ENCODE measurements around the gene CCDC12. TPM values are rescaled to one million over a fixed set of nuclear protein-coding genes. Genes with fewer than 3 reads are reported as not detected.

The CCDC12 gene
- polyA plus RNA-seq, 1 of the 3 experiments (the other 2 are of a cell fraction), result 105 TPM

GRCh38 chr3:47015151-47015550 lies 38.6 kb upstream of the CCDC12 start:
- Histone ChIP-seq H3K4me1 (ENCODE audit: control insufficient read depth in 1 of 2, insufficient read depth in 2 of 2, low read depth in 1 of 2, low read length in 1 of 2) (peaks cover 0 to 15% of the 10 kb centered on the region in 2 experiments; a peak in 2 of 4 replicates), H3F3A (replicated peaks; ENCODE audit: insufficient read depth) (peaks cover 20% of the 10 kb centered on the region), H3K9me2 (no peaks in the 10 kb centered on the region), H3K27me3 (ENCODE audit: insufficient read depth) (no peaks in the 10 kb centered on the region), H2AFZ (ENCODE audit: low read depth) (no peak overlapping the region), H3K79me2 (ENCODE audit: insufficient read depth) (peaks cover 5% of the 10 kb centered on the region; the same call in 1 of the 2 replicates), H3K9ac (no peak overlapping the region), H3K4me3 (ENCODE audit: low read depth in 2 of 2, low read length in 1 of 2) (no peak overlapping the region), H3K9me3 (no peaks in the 10 kb centered on the region), H4K20me1 (ENCODE audit: insufficient read depth) (no peaks in the 10 kb centered on the region), H3K4me2 (no peak overlapping the region), H3K36me3 (replicated peaks in 1 of 2; ENCODE audit: control insufficient read depth in 1 of 2, insufficient read depth in 2 of 2, low read length in 1 of 2) (peaks cover 4 to 45% of the 10 kb centered on the region in 2 experiments), H3K27ac (ENCODE audit: low read depth in 2 of 2, low read length in 1 of 2) (no peak overlapping the region)
- CTCF ChIA-PET, result no interaction called here
- no peak for DNase-seq
- POLR2A ChIA-PET, result no interaction called here
- no peak for TF ChIP-seq EP300 (IDR thresholded peaks at IDR 0.05; ENCODE audit: borderline replicate concordance in 1 of 2, low read depth in 1 of 2, low read length in 1 of 2)
- TF ChIP-seq NRF1 (IDR thresholded peaks at IDR 0.05; ENCODE audit: low read depth, low read length), result no peak
- no peak for TF ChIP-seq SMC3 (IDR thresholded peaks at IDR 0.05; ENCODE audit: low read depth, low read length)
- TF ChIP-seq EZH2phosphoT487 (IDR thresholded peaks at IDR 0.05; ENCODE audit: borderline replicate concordance, low read depth), result no peak
- TF ChIP-seq GATA2 (CRISPR knock-in tag; IDR thresholded peaks at IDR 0.05), result no peak
- no peak for TF ChIP-seq NFIC (IDR thresholded peaks at IDR 0.05; ENCODE audit: borderline replicate concordance)
- no peak for TF ChIP-seq USF1 (IDR thresholded peaks at IDR 0.05; ENCODE audit: borderline replicate concordance, low read depth)
- no peak for TF ChIP-seq IRF3 (IDR thresholded peaks at IDR 0.05; ENCODE audit: low read depth, low read length)
- no peak for TF ChIP-seq FOXM1 (IDR thresholded peaks at IDR 0.05; ENCODE audit: low read depth)
- TF ChIP-seq SIN3A (IDR thresholded peaks at IDR 0.05; ENCODE audit: borderline replicate concordance, low read depth, low read length), result no peak
- no peak for TF ChIP-seq CHD2 (IDR thresholded peaks at IDR 0.05; ENCODE audit: low read length, partially characterized antibody)
- no peak for TF ChIP-seq CTCF (IDR thresholded peaks at IDR 0.05)

GRCh38 chr3:47014036-47014435 lies 37.5 kb upstream of the CCDC12 start:
- Histone ChIP-seq H4K20me1 (ENCODE audit: insufficient read depth) (no peaks in the 10 kb centered on the region), H3K4me1 (ENCODE audit: control insufficient read depth in 1 of 2, insufficient read depth in 2 of 2, low read depth in 1 of 2, low read length in 1 of 2) (peaks cover 6 to 15% of the 10 kb centered on the region in 2 experiments; a peak in 3 of 4 replicates), H2AFZ (ENCODE audit: low read depth) (no peak overlapping the region), H3K36me3 (replicated peaks in 1 of 2; ENCODE audit: control insufficient read depth in 1 of 2, insufficient read depth in 2 of 2, low read length in 1 of 2) (peaks cover 4 to 36% of the 10 kb centered on the region in 2 experiments), H3K27ac (ENCODE audit: low read depth in 2 of 2, low read length in 1 of 2) (no peak overlapping the region), H3K9me2 (no peaks in the 10 kb centered on the region), H3K79me2 (ENCODE audit: insufficient read depth) (no peaks in the 10 kb centered on the region), H3K27me3 (ENCODE audit: insufficient read depth) (no peaks in the 10 kb centered on the region), H3K9me3 (no peaks in the 10 kb centered on the region), H3K4me2 (no peak overlapping the region), H3F3A (replicated peaks; ENCODE audit: insufficient read depth) (peaks cover 20% of the 10 kb centered on the region), H3K4me3 (ENCODE audit: low read depth in 2 of 2, low read length in 1 of 2) (no peak overlapping the region), H3K9ac (no peak overlapping the region)
- no peak for DNase-seq
- ChIA-PET CTCF (no interaction called here), POLR2A (no interaction called here)
- TF ChIP-seq SMC3 (IDR thresholded peaks at IDR 0.05; ENCODE audit: low read depth, low read length) (no peak), USF1 (IDR thresholded peaks at IDR 0.05; ENCODE audit: borderline replicate concordance, low read depth) (no peak), PBX3 (IDR thresholded peaks at IDR 0.05) (no peak), REST (IDR thresholded peaks at IDR 0.05; ENCODE audit: low read depth, low read length) (no peak), RAD21 (IDR thresholded peaks at IDR 0.05; ENCODE audit: low read length) (no peak)

Data from SK-N-SH (cell line).